SK-N-SH treated with all-trans-retinoic acid at 6 μM for 48 hours (cell line): ENCODE measurements around the gene NCSTN.

Experiments
- ARNTL ChIP-seq: fragments of 450-650 bp; formaldehyde crosslinking; IDR thresholded peaks from 2 replicates; pipeline ENCODE4 v1.5.0; 2020; ENCODE audit warnings: low read depth, mild to moderate bottlenecking, moderate library complexity, borderline replicate concordance
- CSDC2 ChIP-seq: fragments of 250-450 bp; sonication (Bioruptor Pico); IDR thresholded peaks from 2 replicates; pipeline ENCODE4 v1.5.0; 2020; ENCODE audit warnings: mild to moderate bottlenecking, moderate library complexity
- GLIS3 ChIP-seq: fragments of 250-450 bp; sonication (Bioruptor Pico); IDR thresholded peaks from 2 replicates; pipeline ENCODE4 v1.5.0; 2020; ENCODE audit warnings: mild to moderate bottlenecking, moderate library complexity
- ISL1 ChIP-seq: fragments of 250-450 bp; sonication (Bioruptor Pico); IDR thresholded peaks from 2 replicates; pipeline ENCODE4 v2.1.2; 2022; ENCODE audit warnings: mild to moderate bottlenecking, moderate library complexity
- OSR1 ChIP-seq: fragments of 250-450 bp; sonication (Bioruptor Pico); IDR thresholded peaks from 2 replicates; pipeline ENCODE4 v1.8.0; 2022; ENCODE audit warnings: moderate library complexity, mild to moderate bottlenecking, inconsistent platforms
- PATZ1 ChIP-seq: fragments of 250-450 bp; sonication (Bioruptor Pico); IDR thresholded peaks from 2 replicates; pipeline ENCODE4 v1.8.0; 2020; ENCODE audit warnings: mild to moderate bottlenecking, moderate library complexity, borderline replicate concordance
- RARB ChIP-seq: fragments of 250-450 bp; sonication (Bioruptor Pico); IDR thresholded peaks from 2 replicates; pipeline ENCODE4 v1.8.0; 2021; ENCODE audit warnings: mild to moderate bottlenecking, moderate library complexity
- ZC3H10 ChIP-seq: fragments of 250-450 bp; sonication (Bioruptor Pico); IDR thresholded peaks from 2 replicates; pipeline ENCODE4 v1.5.1; 2021; ENCODE audit warnings: mild to moderate bottlenecking, moderate library complexity
- ZFP30 ChIP-seq: fragments of 450-650 bp; formaldehyde crosslinking; IDR thresholded peaks from 2 replicates; pipeline ENCODE4 v1.5.0; 2022; ENCODE audit warnings: mild to moderate bottlenecking, moderate library complexity
- ZNF70 ChIP-seq: fragments of 450-650 bp; formaldehyde crosslinking; IDR thresholded peaks from 2 replicates; pipeline ENCODE4 v1.5.0; 2020; ENCODE audit warnings: mild to moderate bottlenecking, moderate library complexity
- TF ChIP-seq, protein P1 (sequence below): fragments of 250-450 bp; sonication (Bioruptor Pico); IDR thresholded peaks from 2 replicates; pipeline ENCODE4 v1.5.1; 2020; ENCODE audit warnings: low read depth, mild to moderate bottlenecking, moderate library complexity
- TF ChIP-seq, protein P2 (sequence below): fragments of 250-450 bp; sonication (Bioruptor Pico); IDR thresholded peaks from 2 replicates; pipeline ENCODE4 v1.8.0; 2021; ENCODE audit warnings: low read depth, mild to moderate bottlenecking, moderate library complexity, borderline replicate concordance

- TF ChIP-seq ZNF70 (no peak), OSR1 (no peak), ZC3H10 (CRISPR knock-in tag) (no peak), RARB (CRISPR knock-in tag) (no peak), ISL1 (CRISPR knock-in tag) (no peak), ZFP30 (CRISPR knock-in tag) (no peak), ARNTL (CRISPR knock-in tag) (no peak), PATZ1 (CRISPR knock-in tag) (no peak), GLIS3 (CRISPR knock-in tag) (no peak), CSDC2 (CRISPR knock-in tag) (no peak)
- TF ChIP-seq, protein P1, sequence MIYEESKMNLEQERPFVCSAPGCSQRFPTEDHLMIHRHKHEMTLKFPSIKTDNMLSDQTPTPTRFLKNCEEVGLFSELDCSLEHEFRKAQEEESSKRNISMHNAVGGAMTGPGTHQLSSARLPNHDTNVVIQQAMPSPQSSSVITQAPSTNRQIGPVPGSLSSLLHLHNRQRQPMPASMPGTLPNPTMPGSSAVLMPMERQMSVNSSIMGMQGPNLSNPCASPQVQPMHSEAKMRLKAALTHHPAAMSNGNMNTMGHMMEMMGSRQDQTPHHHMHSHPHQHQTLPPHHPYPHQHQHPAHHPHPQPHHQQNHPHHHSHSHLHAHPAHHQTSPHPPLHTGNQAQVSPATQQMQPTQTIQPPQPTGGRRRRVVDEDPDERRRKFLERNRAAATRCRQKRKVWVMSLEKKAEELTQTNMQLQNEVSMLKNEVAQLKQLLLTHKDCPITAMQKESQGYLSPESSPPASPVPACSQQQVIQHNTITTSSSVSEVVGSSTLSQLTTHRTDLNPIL: no peak
- TF ChIP-seq, protein P2, sequence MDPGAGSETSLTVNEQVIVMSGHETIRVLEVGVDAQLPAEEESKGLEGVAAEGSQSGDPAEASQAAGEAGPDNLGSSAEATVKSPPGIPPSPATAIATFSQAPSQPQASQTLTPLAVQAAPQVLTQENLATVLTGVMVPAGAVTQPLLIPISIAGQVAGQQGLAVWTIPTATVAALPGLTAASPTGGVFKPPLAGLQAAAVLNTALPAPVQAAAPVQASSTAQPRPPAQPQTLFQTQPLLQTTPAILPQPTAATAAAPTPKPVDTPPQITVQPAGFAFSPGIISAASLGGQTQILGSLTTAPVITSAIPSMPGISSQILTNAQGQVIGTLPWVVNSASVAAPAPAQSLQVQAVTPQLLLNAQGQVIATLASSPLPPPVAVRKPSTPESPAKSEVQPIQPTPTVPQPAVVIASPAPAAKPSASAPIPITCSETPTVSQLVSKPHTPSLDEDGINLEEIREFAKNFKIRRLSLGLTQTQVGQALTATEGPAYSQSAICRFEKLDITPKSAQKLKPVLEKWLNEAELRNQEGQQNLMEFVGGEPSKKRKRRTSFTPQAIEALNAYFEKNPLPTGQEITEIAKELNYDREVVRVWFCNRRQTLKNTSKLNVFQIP (CRISPR knock-in tag): no peak
Observed at GRCh38 chr1:160340866-160341265, 2.3 kb upstream of the NCSTN start.
